Activated CD4-positive, alpha-beta T cell treated with anti-CD3 and anti-CD28 coated beads, Interleukin-2, amount 10 ng/mL, durations not matched to agents 7 days and 5 days (primary cell): ENCODE measurements around the gene CD177. TPM values are rescaled to one million over a fixed set of nuclear protein-coding genes. Genes with fewer than 3 reads are reported as not detected.
"Not testable (repeated sequence)": the region's sequence is repeated elsewhere in the genome, so short reads cannot be mapped to it uniquely, and the experiment has no call there.

ENCODE experiments used
- CTCF ChIA-PET: fragments of 350-600 bp; sonication (Branson Sonifier 250); formaldehyde crosslinking; loops from one replicate; lab custom pipeline; 2021; ENCODE audit warnings: antibody characterized with exemption; lab: Charles Lee
- POLR2A ChIA-PET: fragments of 350-600 bp; sonication (Branson Sonifier 250); formaldehyde crosslinking; loops from one replicate; lab custom pipeline; 2021; ENCODE audit warnings: antibody characterized with exemption; lab: Charles Lee
- DNase-seq: peaks from one replicate; pipeline ENCODE4 v3.0.0-alpha.2; 2020
- H3K27ac Mint-ChIP-seq: one replicate; pipeline ENCODE4 v1.8.0; 2021; ENCODE audit warnings: mild to moderate bottlenecking, moderate library complexity, mixed read lengths
- H3K27me3 Mint-ChIP-seq: one replicate; pipeline ENCODE4 v1.8.0; 2021; ENCODE audit warnings: mixed read lengths
- H3K36me3 Mint-ChIP-seq: one replicate; pipeline ENCODE4 v1.8.0; 2021; ENCODE audit warnings: low read depth, mixed read lengths
- H3K4me1 Mint-ChIP-seq: one replicate; pipeline ENCODE4 v1.8.0; 2021; ENCODE audit warnings: mixed read lengths
- H3K4me3 Mint-ChIP-seq: one replicate; pipeline ENCODE4 v1.8.0; 2021; ENCODE audit warnings: mild to moderate bottlenecking, moderate library complexity, mixed read lengths
- H3K9me3 Mint-ChIP-seq: one replicate; pipeline ENCODE4 v1.8.0; 2021; ENCODE audit warnings: mixed read lengths
- total RNA-seq, 2 experiments: library from RNA; stranded (reverse); gene quantifications; one replicate each; pipeline ENCODE4 v1.2.3, GENCODE V29; 2021

The CD177 gene
- total RNA-seq, 2 experiments from 2014 or later, result not detected

- DNase-seq, H3K9me3 Mint-ChIP-seq, POLR2A ChIA-PET, H3K27me3 Mint-ChIP-seq, H3K4me1 Mint-ChIP-seq, H3K36me3 Mint-ChIP-seq, CTCF ChIA-PET, H3K4me3 Mint-ChIP-seq, H3K27ac Mint-ChIP-seq: not testable (repeated sequence)
These were observed 13.4 kb upstream of the CD177 start for GRCh38 chr19:43340101-43340500.

- POLR2A ChIA-PET, DNase-seq, H3K9me3 Mint-ChIP-seq, H3K27ac Mint-ChIP-seq, CTCF ChIA-PET, H3K27me3 Mint-ChIP-seq, H3K36me3 Mint-ChIP-seq, H3K4me3 Mint-ChIP-seq, H3K4me1 Mint-ChIP-seq: not testable (repeated sequence)
These were observed 12.4 kb upstream of the CD177 start for GRCh38 chr19:43341098-43341497.

GRCh38 chr19:43342104-43342503 lies 11.4 kb upstream of the CD177 start:
- H3K36me3 Mint-ChIP-seq, H3K9me3 Mint-ChIP-seq, H3K4me1 Mint-ChIP-seq, CTCF ChIA-PET, POLR2A ChIA-PET, H3K27me3 Mint-ChIP-seq, DNase-seq, H3K27ac Mint-ChIP-seq, H3K4me3 Mint-ChIP-seq: not testable (repeated sequence)

- H3K36me3 Mint-ChIP-seq, H3K4me3 Mint-ChIP-seq, H3K9me3 Mint-ChIP-seq, DNase-seq, H3K27ac Mint-ChIP-seq, POLR2A ChIA-PET, H3K27me3 Mint-ChIP-seq, H3K4me1 Mint-ChIP-seq, CTCF ChIA-PET: not testable (repeated sequence)
These were observed 9.1 kb upstream of the CD177 start for GRCh38 chr19:43344347-43344925.

- H3K36me3 Mint-ChIP-seq, H3K4me3 Mint-ChIP-seq, H3K9me3 Mint-ChIP-seq, H3K4me1 Mint-ChIP-seq, DNase-seq, CTCF ChIA-PET, H3K27ac Mint-ChIP-seq: not testable (repeated sequence)
- POLR2A ChIA-PET, result interaction anchor here (0.6 kb wide), 1 partner anchor 255 kb away, joined by 5 read pairs; no protein-coding TSS in a partner anchor
- H3K27me3 Mint-ChIP-seq, result peaks cover 10% of the 10 kb centered on the region
These were observed 3.7 kb upstream of the CD177 start for GRCh38 chr19:43349813-43350212.

- no peak overlapping the region for H3K27ac Mint-ChIP-seq
- H3K4me3 Mint-ChIP-seq, result no peak overlapping the region
- DNase-seq, result no peak
- ChIA-PET CTCF (no interaction called here), POLR2A (no interaction called here)
- H3K27me3 Mint-ChIP-seq, result peaks cover 10% of the 10 kb centered on the region
- H3K9me3 Mint-ChIP-seq, result no peaks in the 10 kb centered on the region
- H3K4me1 Mint-ChIP-seq, result no peaks in the 10 kb centered on the region
- H3K36me3 Mint-ChIP-seq, result no peaks in the 10 kb centered on the region
These were observed 1.3 kb upstream of the CD177 start for GRCh38 chr19:43351998-43352746.

- Mint-ChIP-seq H3K4me3 (no peak overlapping the region), H3K36me3 (no peaks in the 10 kb centered on the region), H3K4me1 (no peaks in the 10 kb centered on the region), H3K27ac (no peak overlapping the region), H3K27me3 (peaks cover 10% of the 10 kb centered on the region), H3K9me3 (no peaks in the 10 kb centered on the region)
- DNase-seq, result no peak
- ChIA-PET POLR2A (no interaction called here), CTCF (no interaction called here)
These were observed 780 bp downstream of the CD177 start for GRCh38 chr19:43354305-43354627.

DNA sequence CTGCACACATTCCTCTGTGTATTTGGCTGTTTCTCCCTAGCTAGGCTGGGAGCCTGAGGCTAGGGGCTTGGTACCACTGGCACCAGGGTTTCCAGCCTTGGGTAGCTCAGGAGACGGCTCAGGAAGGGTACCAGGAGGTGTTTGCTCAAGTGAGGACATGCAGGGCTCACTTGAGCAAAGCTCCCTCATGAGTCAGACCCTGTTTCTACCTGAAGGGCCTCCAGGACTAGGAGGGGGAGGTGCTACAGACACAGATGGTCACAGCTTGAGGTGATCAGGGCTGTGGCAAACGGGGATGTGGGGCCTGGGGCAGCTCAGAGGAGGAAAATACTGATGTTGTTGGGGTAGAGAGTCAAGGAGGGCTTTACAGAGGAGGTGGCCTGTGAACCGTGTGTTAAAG lies 3.3 kb downstream of the CD177 start:
- CTCF ChIA-PET, H3K27ac Mint-ChIP-seq, H3K36me3 Mint-ChIP-seq, H3K4me3 Mint-ChIP-seq, DNase-seq, H3K4me1 Mint-ChIP-seq, POLR2A ChIA-PET, H3K9me3 Mint-ChIP-seq: not testable (repeated sequence)
- peaks cover 10% of the 10 kb centered on the region for H3K27me3 Mint-ChIP-seq

DNA sequence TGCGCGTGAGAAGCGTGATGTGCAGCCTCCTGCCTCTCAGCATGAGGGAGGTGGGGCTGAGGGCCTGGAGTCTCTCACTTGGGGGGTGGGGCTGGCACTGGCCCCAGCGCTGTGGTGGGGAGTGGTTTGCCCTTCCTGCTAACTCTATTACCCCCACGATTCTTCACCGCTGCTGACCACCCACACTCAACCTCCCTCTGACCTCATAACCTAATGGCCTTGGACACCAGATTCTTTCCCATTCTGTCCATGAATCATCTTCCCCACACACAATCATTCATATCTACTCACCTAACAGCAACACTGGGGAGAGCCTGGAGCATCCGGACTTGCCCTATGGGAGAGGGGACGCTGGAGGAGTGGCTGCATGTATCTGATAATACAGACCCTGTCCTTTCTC lies 8.7 kb downstream of the CD177 start:
- H3K4me1 Mint-ChIP-seq, result no peaks in the 10 kb centered on the region
- no peaks in the 10 kb centered on the region for H3K27me3 Mint-ChIP-seq
- H3K27ac Mint-ChIP-seq, result no peak overlapping the region
- ChIA-PET CTCF (no interaction called here), POLR2A (no interaction called here)
- no peak overlapping the region for H3K4me3 Mint-ChIP-seq
- H3K9me3 Mint-ChIP-seq, result no peaks in the 10 kb centered on the region
- H3K36me3 Mint-ChIP-seq, result no peaks in the 10 kb centered on the region
- no peak for DNase-seq

- CTCF ChIA-PET, result no interaction called here
These were observed 9.3 kb downstream of the CD177 start for GRCh38 chr19:43362745-43363144.

GRCh38 chr19:43365677-43366076 lies 12.2 kb downstream of the CD177 start:
- H3K4me1 Mint-ChIP-seq, H3K27ac Mint-ChIP-seq, H3K9me3 Mint-ChIP-seq, DNase-seq, H3K36me3 Mint-ChIP-seq, H3K4me3 Mint-ChIP-seq, H3K27me3 Mint-ChIP-seq: not testable (repeated sequence)
- ChIA-PET POLR2A (interaction anchor here (0.7 kb wide), 1 partner anchor 215 kb away, joined by 12 read pairs; no protein-coding TSS in a partner anchor), CTCF (interaction anchor here (0.8 kb wide), 1 partner anchor 916 kb away, joined by 6 read pairs; no protein-coding TSS in a partner anchor)

More at GRCh38 chr19:43362745-43363144, 9.3 kb downstream of the CD177 start:
- POLR2A ChIA-PET, result no interaction called here
- H3K9me3 Mint-ChIP-seq, result no peaks in the 10 kb centered on the region
- H3K36me3 Mint-ChIP-seq, result no peaks in the 10 kb centered on the region
- H3K27me3 Mint-ChIP-seq, result no peaks in the 10 kb centered on the region
- no peak for DNase-seq
- H3K27ac Mint-ChIP-seq, result no peak overlapping the region
- H3K4me3 Mint-ChIP-seq, result no peak overlapping the region
- no peaks in the 10 kb centered on the region for H3K4me1 Mint-ChIP-seq

DNA sequence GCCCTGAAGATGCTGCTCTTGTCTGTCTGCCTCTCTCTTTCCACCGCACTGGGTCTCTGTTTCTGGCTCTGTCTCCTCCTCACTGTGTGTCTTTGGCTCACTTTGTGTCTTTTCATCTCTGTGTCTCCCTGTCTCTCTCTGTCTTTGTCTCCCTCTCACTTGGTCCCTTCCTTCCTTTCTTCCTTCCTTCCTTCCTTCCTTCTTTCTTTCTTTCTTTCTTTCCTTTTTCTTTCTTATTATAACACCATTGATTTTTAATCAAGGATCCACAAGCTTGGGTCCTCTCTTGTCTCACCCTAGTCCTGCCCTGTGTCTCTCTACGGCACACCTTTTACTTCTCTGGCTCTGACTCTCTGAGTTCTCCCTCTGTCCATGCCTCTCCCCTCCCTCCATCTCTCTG lies 14.3 kb downstream of the CD177 start:
- Mint-ChIP-seq H3K27me3 (no peaks in the 10 kb centered on the region), H3K4me1 (no peaks in the 10 kb centered on the region), H3K36me3 (no peaks in the 10 kb centered on the region), H3K4me3 (no peak overlapping the region), H3K9me3 (no peaks in the 10 kb centered on the region), H3K27ac (no peak overlapping the region)
- DNase-seq, result no peak
- ChIA-PET CTCF (no interaction called here), POLR2A (no interaction called here)

DNA sequence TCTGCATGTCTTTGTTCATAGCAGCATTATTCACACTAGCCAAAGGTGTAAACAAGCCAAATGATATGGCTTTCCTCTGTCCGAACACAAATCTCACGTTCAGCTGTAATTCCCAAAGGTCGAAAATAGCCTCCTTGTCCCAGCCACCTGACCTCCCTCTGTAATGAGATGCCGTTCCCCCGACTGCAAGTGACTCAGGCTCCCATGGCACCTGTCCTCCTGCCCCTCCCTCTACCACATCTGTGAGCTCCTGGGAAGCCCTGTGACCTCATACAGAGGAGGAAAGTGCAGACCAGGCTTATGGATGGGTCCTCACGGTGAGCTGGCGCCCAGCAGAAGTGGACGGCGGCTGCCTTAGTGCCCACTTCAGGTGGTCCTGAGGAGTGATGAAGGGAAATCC lies 15.4 kb downstream of the CD177 start:
- H3K36me3 Mint-ChIP-seq, H3K4me1 Mint-ChIP-seq, H3K27ac Mint-ChIP-seq, DNase-seq, H3K4me3 Mint-ChIP-seq, H3K27me3 Mint-ChIP-seq, POLR2A ChIA-PET, CTCF ChIA-PET, H3K9me3 Mint-ChIP-seq: not testable (repeated sequence)

GRCh38 chr19:43371909-43372308 lies 18.4 kb downstream of the CD177 start:
- no peaks in the 10 kb centered on the region for H3K4me1 Mint-ChIP-seq
- H3K36me3 Mint-ChIP-seq, result no peaks in the 10 kb centered on the region
- CTCF ChIA-PET, result no interaction called here
- no peaks in the 10 kb centered on the region for H3K27me3 Mint-ChIP-seq
- DNase-seq, result no peak
- no peak overlapping the region for H3K4me3 Mint-ChIP-seq
- POLR2A ChIA-PET, result no interaction called here
- H3K9me3 Mint-ChIP-seq, result no peaks in the 10 kb centered on the region
- H3K27ac Mint-ChIP-seq, result no peak overlapping the region
